ENCODE measurements around the gene ARHGEF26.

Gene ARHGEF26

GRCh38 chr3:154142608-154143007 is 21.4 kb downstream of the ARHGEF26 start:
- no peaks in the 10 kb centered on the region for H3K79me2 ChIP-seq (ENCODE audit: insufficient read depth, low read length)
- H3K4me3 ChIP-seq (ENCODE audit: low read depth in 1 of 2, low read length in 2 of 2) = no peak overlapping the region
- no peaks in the 10 kb centered on the region for H3K9me3 ChIP-seq (ENCODE audit: insufficient read depth, low read length, severe bottlenecking)
- H3K4me2 ChIP-seq (ENCODE audit: insufficient read depth, low read length) = no peak overlapping the region
- no peaks in the 10 kb centered on the region for H4K20me1 ChIP-seq (ENCODE audit: insufficient read depth, low read length)
- no peak for DNase-seq
- H2AFZ ChIP-seq (ENCODE audit: low read depth, low read length) = no peak overlapping the region
- H3K4me1 ChIP-seq (ENCODE audit: insufficient read depth, low read length) = no peaks in the 10 kb centered on the region
- no peaks in the 10 kb centered on the region for H3K36me3 ChIP-seq (ENCODE audit: insufficient read depth, low read length)
- no peak overlapping the region for H3K9ac ChIP-seq (ENCODE audit: low read depth, low read length)
- H3K27ac ChIP-seq (ENCODE audit: low read length) = no peak overlapping the region
- peaks cover 4% of the 10 kb centered on the region for H3K27me3 ChIP-seq (ENCODE audit: insufficient read depth, low read length, poor library complexity)
- no peak for ATAC-seq (ENCODE audit: insufficient read depth, low read depth)
- TF ChIP-seq CTCF (IDR thresholded peaks at IDR 0.05; ENCODE audit: borderline replicate concordance, extremely low read depth, low read length, poor library complexity, severe bottlenecking) (no peak), EZH2 (IDR thresholded peaks at IDR 0.05; ENCODE audit: borderline replicate concordance, low read depth, low read length, severe bottlenecking) (no peak)

GRCh38 chr3:154143873-154144272 is 22.7 kb downstream of the ARHGEF26 start:
- H3K4me3 ChIP-seq (ENCODE audit: low read depth in 1 of 2, low read length in 2 of 2) = no peak overlapping the region
- H3K36me3 ChIP-seq (ENCODE audit: insufficient read depth, low read length) = no peaks in the 10 kb centered on the region
- ATAC-seq (ENCODE audit: insufficient read depth, low read depth) (no peak), DNase-seq (no peak)
- H3K9me3 ChIP-seq (ENCODE audit: insufficient read depth, low read length, severe bottlenecking) = no peaks in the 10 kb centered on the region
- H4K20me1 ChIP-seq (ENCODE audit: insufficient read depth, low read length) = no peaks in the 10 kb centered on the region
- no peak overlapping the region for H3K4me2 ChIP-seq (ENCODE audit: insufficient read depth, low read length)
- H3K9ac ChIP-seq (ENCODE audit: low read depth, low read length) = no peak overlapping the region
- H3K79me2 ChIP-seq (ENCODE audit: insufficient read depth, low read length) = no peaks in the 10 kb centered on the region
- no peaks in the 10 kb centered on the region for H3K4me1 ChIP-seq (ENCODE audit: insufficient read depth, low read length)
- no peak for TF ChIP-seq CTCF (IDR thresholded peaks at IDR 0.05; ENCODE audit: borderline replicate concordance, extremely low read depth, low read length, poor library complexity, severe bottlenecking)
- H3K27ac ChIP-seq (ENCODE audit: low read length) = no peak overlapping the region
- peaks cover 4% of the 10 kb centered on the region for H3K27me3 ChIP-seq (ENCODE audit: insufficient read depth, low read length, poor library complexity)
- no peak overlapping the region for H2AFZ ChIP-seq (ENCODE audit: low read depth, low read length)

GRCh38 chr3:154144825-154145465 is 23.8 kb downstream of the ARHGEF26 start:
- H4K20me1 ChIP-seq (ENCODE audit: insufficient read depth, low read length) = no peaks in the 10 kb centered on the region
- no peaks in the 10 kb centered on the region for H3K4me1 ChIP-seq (ENCODE audit: insufficient read depth, low read length)
- H3K36me3 ChIP-seq (ENCODE audit: insufficient read depth, low read length) = no peaks in the 10 kb centered on the region
- DNase-seq (no peak), ATAC-seq (ENCODE audit: insufficient read depth, low read depth) (no peak)
- H3K27ac ChIP-seq (ENCODE audit: low read length) = no peak overlapping the region
- no peak for TF ChIP-seq EZH2 (IDR thresholded peaks at IDR 0.05; ENCODE audit: borderline replicate concordance, low read depth, low read length, severe bottlenecking)
- no peak for TF ChIP-seq CTCF (IDR thresholded peaks at IDR 0.05; ENCODE audit: borderline replicate concordance, extremely low read depth, low read length, poor library complexity, severe bottlenecking)
- no peaks in the 10 kb centered on the region for H3K9me3 ChIP-seq (ENCODE audit: insufficient read depth, low read length, severe bottlenecking)
- no peak overlapping the region for H3K4me2 ChIP-seq (ENCODE audit: insufficient read depth, low read length)
- no peak overlapping the region for H3K4me3 ChIP-seq (ENCODE audit: low read depth in 1 of 2, low read length in 2 of 2)
- H3K27me3 ChIP-seq (ENCODE audit: insufficient read depth, low read length, poor library complexity) = peaks cover 4% of the 10 kb centered on the region
- H3K79me2 ChIP-seq (ENCODE audit: insufficient read depth, low read length) = no peaks in the 10 kb centered on the region
- no peak overlapping the region for H2AFZ ChIP-seq (ENCODE audit: low read depth, low read length)
- H3K9ac ChIP-seq (ENCODE audit: low read depth, low read length) = no peak overlapping the region

- H3K27me3 ChIP-seq (ENCODE audit: insufficient read depth, low read length, poor library complexity) = no peaks in the 10 kb centered on the region
- DNase-seq (no peak), ATAC-seq (ENCODE audit: insufficient read depth, low read depth) (no peak)
- no peak overlapping the region for H3K4me2 ChIP-seq (ENCODE audit: insufficient read depth, low read length)
- no peak overlapping the region for H3K9ac ChIP-seq (ENCODE audit: low read depth, low read length)
- no peaks in the 10 kb centered on the region for H3K4me1 ChIP-seq (ENCODE audit: insufficient read depth, low read length)
- no peak overlapping the region for H3K27ac ChIP-seq (ENCODE audit: low read length)
- no peaks in the 10 kb centered on the region for H3K79me2 ChIP-seq (ENCODE audit: insufficient read depth, low read length)
- H2AFZ ChIP-seq (ENCODE audit: low read depth, low read length) = no peak overlapping the region
- no peak for TF ChIP-seq CTCF (IDR thresholded peaks at IDR 0.05; ENCODE audit: borderline replicate concordance, extremely low read depth, low read length, poor library complexity, severe bottlenecking)
- H3K36me3 ChIP-seq (ENCODE audit: insufficient read depth, low read length) = no peaks in the 10 kb centered on the region
- no peak overlapping the region for H3K4me3 ChIP-seq (ENCODE audit: low read depth in 1 of 2, low read length in 2 of 2)
- no peaks in the 10 kb centered on the region for H3K9me3 ChIP-seq (ENCODE audit: insufficient read depth, low read length, severe bottlenecking)
- no peaks in the 10 kb centered on the region for H4K20me1 ChIP-seq (ENCODE audit: insufficient read depth, low read length)
Measured at GRCh38 chr3:154148541-154148940, 27.4 kb downstream of the ARHGEF26 start.

Data from DND-41 (cell line).